ENCODE measurements around the gene GNB1L. TPM values are rescaled to one million over a fixed set of nuclear protein-coding genes. Genes with fewer than 3 reads are reported as not detected.

Gene GNB1L
- total and polyA plus RNA-seq, 9 of the 15 experiments (the other 6 are each of a cell fraction or from before 2014, with no cell fraction given), result 0.56 to 50.5 (median 10.2) TPM

DNA sequence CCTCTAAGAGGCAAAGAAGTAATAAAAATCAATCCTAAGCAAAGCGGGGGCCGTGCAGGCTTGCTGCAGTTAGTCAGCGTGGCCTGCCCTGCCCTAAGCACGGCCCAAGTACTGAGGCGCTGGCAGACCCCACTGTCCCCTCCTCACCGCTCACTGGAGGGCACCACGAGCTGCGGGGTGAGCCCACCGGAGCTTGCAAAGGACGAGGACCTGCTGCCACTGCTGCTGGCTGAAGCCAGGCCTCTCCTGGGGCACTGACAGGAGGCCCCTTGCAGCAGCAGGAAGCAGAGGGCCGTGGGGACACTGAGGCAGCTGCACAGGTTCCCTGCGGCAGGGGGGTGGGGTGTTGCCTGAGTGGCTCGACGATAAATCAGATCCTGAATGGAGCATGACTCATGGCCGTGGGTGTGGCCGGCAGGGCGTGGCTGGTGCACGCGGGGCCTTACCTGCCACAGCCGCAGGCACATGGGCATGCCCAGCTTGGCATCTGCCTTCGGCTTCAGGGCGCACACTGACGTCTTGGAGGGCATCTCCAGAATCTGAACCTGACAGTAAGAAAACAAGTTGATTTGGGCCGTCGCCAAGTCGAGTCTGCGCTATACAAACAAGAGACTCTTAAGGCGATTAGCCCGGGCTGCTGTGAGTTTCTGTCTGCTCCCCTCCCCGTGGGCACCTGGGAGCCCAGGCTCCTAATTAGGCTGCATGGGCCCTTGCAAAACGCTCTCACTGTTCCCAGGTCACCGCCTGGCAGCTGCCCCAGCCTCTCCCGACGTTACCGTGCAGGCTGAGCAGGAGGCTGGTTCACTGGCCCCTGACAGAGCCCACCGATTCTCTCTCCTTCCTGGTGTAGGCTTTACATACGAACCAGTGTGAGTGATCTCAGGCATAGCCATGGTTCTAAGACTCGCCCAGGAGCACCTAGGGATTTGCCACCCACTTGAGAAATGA is 48.2 kb downstream of the GNB1L start (continued):
- TF ChIP-seq NCOA4 (IDR thresholded peaks at IDR 0.05; ENCODE audit: partially characterized antibody) (no peak), C11orf30 (IDR thresholded peaks at IDR 0.05; ENCODE audit: low read depth) (no peak), ZSCAN32 (CRISPR knock-in tag; IDR thresholded peaks at IDR 0.05) (no peak; the same call in 1 of the 2 replicates), MBD2 (IDR thresholded peaks at IDR 0.05; ENCODE audit: borderline replicate concordance, low read depth) (no peak), KAT8 (IDR thresholded peaks at IDR 0.05; ENCODE audit: low read depth) (no peak), ETV6 (IDR thresholded peaks at IDR 0.05; ENCODE audit: borderline replicate concordance in 1 of 2, low read depth in 2 of 2, low read length in 1 of 2) (0 out of 4 replicates have a peak, but pooled peaks of 1 of the 2 experiments have one; percentile 5), ETV6 (CRISPR knock-in tag; IDR thresholded peaks at IDR 0.05; ENCODE audit: borderline replicate concordance) (no peak), SRSF1 (IDR thresholded peaks at IDR 0.05; ENCODE audit: low read depth, low read length) (no peak), ZNF780A (CRISPR knock-in tag; IDR thresholded peaks at IDR 0.05) (no peak), FOS (IDR thresholded peaks at IDR 0.05; ENCODE audit: extremely low read depth, insufficient read length) (peak; percentile 75), MXI1 (IDR thresholded peaks at IDR 0.05; ENCODE audit: low read depth, low read length) (peak; percentile 91), SNIP1 (IDR thresholded peaks at IDR 0.05; ENCODE audit: low read depth) (no peak), KDM5B (IDR thresholded peaks at IDR 0.05; ENCODE audit: insufficient replicate concordance, low read depth, low read length) (peak; percentile 20), TBL1XR1 (IDR thresholded peaks at IDR 0.05; ENCODE audit: low read length in 2 of 2) (peak in 1 of 2 experiments; percentile 78; a peak in 2 of 4 replicates), ASH1L (IDR thresholded peaks at IDR 0.05; ENCODE audit: borderline replicate concordance, low read depth, partially characterized antibody) (no peak), ZNF23 (CRISPR knock-in tag; IDR thresholded peaks at IDR 0.05) (no peak), ESRRA (IDR thresholded peaks at IDR 0.05; ENCODE audit: borderline replicate concordance, low read depth) (peak; percentile 66), ELF2 (CRISPR knock-in tag; IDR thresholded peaks at IDR 0.05) (no peak)
- TF ChIP-seq, protein P1, sequence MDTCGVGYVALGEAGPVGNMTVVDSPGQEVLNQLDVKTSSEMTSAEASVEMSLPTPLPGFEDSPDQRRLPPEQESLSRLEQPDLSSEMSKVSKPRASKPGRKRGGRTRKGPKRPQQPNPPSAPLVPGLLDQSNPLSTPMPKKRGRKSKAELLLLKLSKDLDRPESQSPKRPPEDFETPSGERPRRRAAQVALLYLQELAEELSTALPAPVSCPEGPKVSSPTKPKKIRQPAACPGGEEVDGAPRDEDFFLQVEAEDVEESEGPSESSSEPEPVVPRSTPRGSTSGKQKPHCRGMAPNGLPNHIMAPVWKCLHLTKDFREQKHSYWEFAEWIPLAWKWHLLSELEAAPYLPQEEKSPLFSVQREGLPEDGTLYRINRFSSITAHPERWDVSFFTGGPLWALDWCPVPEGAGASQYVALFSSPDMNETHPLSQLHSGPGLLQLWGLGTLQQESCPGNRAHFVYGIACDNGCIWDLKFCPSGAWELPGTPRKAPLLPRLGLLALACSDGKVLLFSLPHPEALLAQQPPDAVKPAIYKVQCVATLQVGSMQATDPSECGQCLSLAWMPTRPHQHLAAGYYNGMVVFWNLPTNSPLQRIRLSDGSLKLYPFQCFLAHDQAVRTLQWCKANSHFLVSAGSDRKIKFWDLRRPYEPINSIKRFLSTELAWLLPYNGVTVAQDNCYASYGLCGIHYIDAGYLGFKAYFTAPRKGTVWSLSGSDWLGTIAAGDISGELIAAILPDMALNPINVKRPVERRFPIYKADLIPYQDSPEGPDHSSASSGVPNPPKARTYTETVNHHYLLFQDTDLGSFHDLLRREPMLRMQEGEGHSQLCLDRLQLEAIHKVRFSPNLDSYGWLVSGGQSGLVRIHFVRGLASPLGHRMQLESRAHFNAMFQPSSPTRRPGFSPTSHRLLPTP (IDR thresholded peaks at IDR 0.05; ENCODE audit: borderline replicate concordance, extremely low read depth, insufficient read length), result no peak
- TF ChIP-seq, protein P2, sequence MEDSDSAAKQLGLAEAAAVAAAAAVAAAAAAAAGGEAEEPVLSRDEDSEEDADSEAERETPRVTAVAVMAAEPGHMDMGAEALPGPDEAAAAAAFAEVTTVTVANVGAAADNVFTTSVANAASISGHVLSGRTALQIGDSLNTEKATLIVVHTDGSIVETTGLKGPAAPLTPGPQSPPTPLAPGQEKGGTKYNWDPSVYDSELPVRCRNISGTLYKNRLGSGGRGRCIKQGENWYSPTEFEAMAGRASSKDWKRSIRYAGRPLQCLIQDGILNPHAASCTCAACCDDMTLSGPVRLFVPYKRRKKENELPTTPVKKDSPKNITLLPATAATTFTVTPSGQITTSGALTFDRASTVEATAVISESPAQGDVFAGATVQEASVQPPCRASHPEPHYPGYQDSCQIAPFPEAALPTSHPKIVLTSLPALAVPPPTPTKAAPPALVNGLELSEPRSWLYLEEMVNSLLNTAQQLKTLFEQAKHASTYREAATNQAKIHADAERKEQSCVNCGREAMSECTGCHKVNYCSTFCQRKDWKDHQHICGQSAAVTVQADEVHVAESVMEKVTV (CRISPR knock-in tag; IDR thresholded peaks at IDR 0.05), result no peak
- TF ChIP-seq, protein P3, sequence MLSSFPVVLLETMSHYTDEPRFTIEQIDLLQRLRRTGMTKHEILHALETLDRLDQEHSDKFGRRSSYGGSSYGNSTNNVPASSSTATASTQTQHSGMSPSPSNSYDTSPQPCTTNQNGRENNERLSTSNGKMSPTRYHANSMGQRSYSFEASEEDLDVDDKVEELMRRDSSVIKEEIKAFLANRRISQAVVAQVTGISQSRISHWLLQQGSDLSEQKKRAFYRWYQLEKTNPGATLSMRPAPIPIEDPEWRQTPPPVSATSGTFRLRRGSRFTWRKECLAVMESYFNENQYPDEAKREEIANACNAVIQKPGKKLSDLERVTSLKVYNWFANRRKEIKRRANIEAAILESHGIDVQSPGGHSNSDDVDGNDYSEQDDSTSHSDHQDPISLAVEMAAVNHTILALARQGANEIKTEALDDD (IDR thresholded peaks at IDR 0.05), result no peak
